Activated CD4-positive, alpha-beta T cell treated with anti-CD3 and anti-CD28 coated beads, Interleukin-2, amount 10 ng/mL, durations not matched to agents 7 days and 5 days (primary cell): Measurements from ENCODE around the gene CHD1L. TPM values are rescaled to one million over a fixed set of nuclear protein-coding genes. Genes with fewer than 3 reads are reported as not detected.
A peak's percentile ranks its signal among the peaks of the same experiment; 100 is the strongest.

Source experiments
- CTCF ChIA-PET: fragments of 350-600 bp; sonication (Branson Sonifier 250); formaldehyde crosslinking; loops from one replicate; lab custom pipeline; 2021; ENCODE audit warnings: antibody characterized with exemption; lab: Charles Lee
- POLR2A ChIA-PET: fragments of 350-600 bp; sonication (Branson Sonifier 250); formaldehyde crosslinking; loops from one replicate; lab custom pipeline; 2021; ENCODE audit warnings: antibody characterized with exemption; lab: Charles Lee
- DNase-seq: peaks from one replicate; pipeline ENCODE4 v3.0.0-alpha.2; 2020
- H3K27ac Mint-ChIP-seq: one replicate; pipeline ENCODE4 v1.8.0; 2021; ENCODE audit warnings: mild to moderate bottlenecking, moderate library complexity, mixed read lengths
- H3K27me3 Mint-ChIP-seq: one replicate; pipeline ENCODE4 v1.8.0; 2021; ENCODE audit warnings: mixed read lengths
- H3K36me3 Mint-ChIP-seq: one replicate; pipeline ENCODE4 v1.8.0; 2021; ENCODE audit warnings: low read depth, mixed read lengths
- H3K4me1 Mint-ChIP-seq: one replicate; pipeline ENCODE4 v1.8.0; 2021; ENCODE audit warnings: mixed read lengths
- H3K4me3 Mint-ChIP-seq: one replicate; pipeline ENCODE4 v1.8.0; 2021; ENCODE audit warnings: mild to moderate bottlenecking, moderate library complexity, mixed read lengths
- H3K9me3 Mint-ChIP-seq: one replicate; pipeline ENCODE4 v1.8.0; 2021; ENCODE audit warnings: mixed read lengths
- total RNA-seq, 2 experiments: library from RNA; stranded (reverse); gene quantifications; one replicate each; pipeline ENCODE4 v1.2.3, GENCODE V29; 2021

Gene CHD1L
- total RNA-seq, 2 experiments from 2014 or later, result 50.0 to 55.9 TPM

GRCh38 chr1:147247656-147248238 is 5.3 kb downstream of the CHD1L start:
- Mint-ChIP-seq H3K4me3 (no peak overlapping the region), H3K27me3 (no peaks in the 10 kb centered on the region), H3K9me3 (no peaks in the 10 kb centered on the region), H3K27ac (no peak overlapping the region), H3K4me1 (peaks cover 53% of the 10 kb centered on the region), H3K36me3 (peaks cover 21% of the 10 kb centered on the region)
- CTCF ChIA-PET, result no interaction called here
- no peak for DNase-seq
- POLR2A ChIA-PET, result no interaction called here

GRCh38 chr1:147252540-147252939 is 10.1 kb downstream of the CHD1L start:
- CTCF ChIA-PET, result interaction anchor here (0.9 to 3.3 kb wide), 2 partner anchors 10 to 22 kb away, joined by 3 to 24 read pairs; partner anchors contain the start of gene CHD1L
- peaks cover 26% of the 10 kb centered on the region for H3K36me3 Mint-ChIP-seq

GRCh38 chr1:147260956-147261355 is 18.5 kb downstream of the CHD1L start:
- H3K4me1 Mint-ChIP-seq, result no peaks in the 10 kb centered on the region
- H3K9me3 Mint-ChIP-seq, result no peaks in the 10 kb centered on the region
- CTCF ChIA-PET, result interaction anchor here (2.1 kb wide), 1 partner anchor 18 kb away, joined by 6 read pairs; the partner anchor contains the start of gene CHD1L
- H3K27ac Mint-ChIP-seq, result no peak overlapping the region
- POLR2A ChIA-PET, result no interaction called here
- H3K4me3 Mint-ChIP-seq, result no peak overlapping the region
- no peak for DNase-seq
- H3K36me3 Mint-ChIP-seq, result peaks cover 22% of the 10 kb centered on the region
- H3K27me3 Mint-ChIP-seq, result no peaks in the 10 kb centered on the region

More at GRCh38 chr1:147252540-147252939, 10.1 kb downstream of the CHD1L start:
- no peak overlapping the region for H3K4me3 Mint-ChIP-seq
- H3K9me3 Mint-ChIP-seq, result no peaks in the 10 kb centered on the region
- peaks cover 18% of the 10 kb centered on the region for H3K4me1 Mint-ChIP-seq
- no peak for DNase-seq
- POLR2A ChIA-PET, result no interaction called here
- H3K27me3 Mint-ChIP-seq, result no peaks in the 10 kb centered on the region
- H3K27ac Mint-ChIP-seq, result no peak overlapping the region

GRCh38 chr1:147264158-147264768 is 21.8 kb downstream of the CHD1L start:
- H3K27me3 Mint-ChIP-seq, result no peaks in the 10 kb centered on the region
- no peak overlapping the region for H3K4me3 Mint-ChIP-seq
- no peaks in the 10 kb centered on the region for H3K4me1 Mint-ChIP-seq
- H3K9me3 Mint-ChIP-seq, result no peaks in the 10 kb centered on the region
- H3K36me3 Mint-ChIP-seq, result peaks cover 40% of the 10 kb centered on the region
- no peak overlapping the region for H3K27ac Mint-ChIP-seq
- ChIA-PET POLR2A (no interaction called here), CTCF (no interaction called here)
- DNase-seq, result no peak

GRCh38 chr1:147266381-147266780 is 23.9 kb downstream of the CHD1L start:
- no peak for DNase-seq
- H3K9me3 Mint-ChIP-seq, result no peaks in the 10 kb centered on the region
- no peaks in the 10 kb centered on the region for H3K4me1 Mint-ChIP-seq
- H3K27ac Mint-ChIP-seq, result no peak overlapping the region
- H3K27me3 Mint-ChIP-seq, result no peaks in the 10 kb centered on the region
- ChIA-PET POLR2A (no interaction called here), CTCF (no interaction called here)
- no peak overlapping the region for H3K4me3 Mint-ChIP-seq
- H3K36me3 Mint-ChIP-seq, result peaks cover 42% of the 10 kb centered on the region

- no peak overlapping the region for H3K4me3 Mint-ChIP-seq
- no peaks in the 10 kb centered on the region for H3K9me3 Mint-ChIP-seq
- CTCF ChIA-PET, result no interaction called here
- POLR2A ChIA-PET, result no interaction called here
- H3K4me1 Mint-ChIP-seq, result no peaks in the 10 kb centered on the region
- peaks cover 43% of the 10 kb centered on the region for H3K36me3 Mint-ChIP-seq
- no peaks in the 10 kb centered on the region for H3K27me3 Mint-ChIP-seq
- no peak for DNase-seq
- no peak overlapping the region for H3K27ac Mint-ChIP-seq
Measured at GRCh38 chr1:147267711-147268110, 25.2 kb downstream of the CHD1L start.

GRCh38 chr1:147270721-147271120 is 28.2 kb downstream of the CHD1L start:
- POLR2A ChIA-PET, result no interaction called here
- Mint-ChIP-seq H3K4me1 (peaks cover 6% of the 10 kb centered on the region), H3K27ac (no peak overlapping the region), H3K27me3 (no peaks in the 10 kb centered on the region), H3K4me3 (no peak overlapping the region), H3K36me3 (peaks cover 53% of the 10 kb centered on the region), H3K9me3 (no peaks in the 10 kb centered on the region)
- CTCF ChIA-PET, result no interaction called here
- no peak for DNase-seq

- Mint-ChIP-seq H3K9me3 (no peaks in the 10 kb centered on the region), H3K36me3 (peaks cover 57% of the 10 kb centered on the region)
- CTCF ChIA-PET, result interaction anchor here (0.6 to 2.3 kb wide), 2 partner anchors 30 to 445 kb away, joined by 3 to 5 read pairs; partner anchors contain the start of gene CHD1L
Measured at GRCh38 chr1:147272042-147272441, 29.6 kb downstream of the CHD1L start.

GRCh38 chr1:147273409-147274336 is 31.2 kb downstream of the CHD1L start:
- ChIA-PET POLR2A (no interaction called here), CTCF (interaction anchor here (0.7 to 2.3 kb wide), 7 partner anchors 13 to 793 kb away, joined by 3 to 9 read pairs (median 3); partner anchors contain the start of gene CHD1L)
- H3K36me3 Mint-ChIP-seq, result peaks cover 57% of the 10 kb centered on the region

More at GRCh38 chr1:147272042-147272441, 29.6 kb downstream of the CHD1L start:
- POLR2A ChIA-PET, result no interaction called here
- Mint-ChIP-seq H3K4me3 (no peak overlapping the region), H3K27me3 (no peaks in the 10 kb centered on the region), H3K4me1 (peaks cover 6% of the 10 kb centered on the region), H3K27ac (no peak overlapping the region)
- DNase-seq, result no peak

GRCh38 chr1:147281950-147282349 is 39.5 kb downstream of the CHD1L start:
- no peak overlapping the region for H3K27ac Mint-ChIP-seq
- peaks cover 46% of the 10 kb centered on the region for H3K36me3 Mint-ChIP-seq
- ChIA-PET POLR2A (no interaction called here), CTCF (no interaction called here)
- H3K4me1 Mint-ChIP-seq, result no peaks in the 10 kb centered on the region
- no peaks in the 10 kb centered on the region for H3K9me3 Mint-ChIP-seq
- no peaks in the 10 kb centered on the region for H3K27me3 Mint-ChIP-seq
- no peak overlapping the region for H3K4me3 Mint-ChIP-seq
- no peak for DNase-seq

More at GRCh38 chr1:147273409-147274336, 31.2 kb downstream of the CHD1L start:
- Mint-ChIP-seq H3K4me3 (no peak overlapping the region), H3K4me1 (peaks cover 6% of the 10 kb centered on the region), H3K27me3 (no peaks in the 10 kb centered on the region), H3K27ac (no peak overlapping the region), H3K9me3 (no peaks in the 10 kb centered on the region)
- DNase-seq, result peak; percentile 61

- Mint-ChIP-seq H3K9me3 (no peaks in the 10 kb centered on the region), H3K27ac (no peak overlapping the region), H3K27me3 (no peaks in the 10 kb centered on the region), H3K4me1 (no peaks in the 10 kb centered on the region), H3K4me3 (no peak overlapping the region), H3K36me3 (peaks cover 48% of the 10 kb centered on the region)
- CTCF ChIA-PET, result no interaction called here
- POLR2A ChIA-PET, result no interaction called here
- DNase-seq, result no peak
Measured at GRCh38 chr1:147283011-147283410, 40.5 kb downstream of the CHD1L start.

- ChIA-PET CTCF (interaction anchor here (0.5 to 1.9 kb wide), 3 partner anchors 14 to 362 kb away, joined by 3 to 6 read pairs (median 3); no protein-coding TSS in a partner anchor), POLR2A (interaction anchor here (0.5 to 0.6 kb wide), 2 partner anchors 17 to 139 kb away, joined by 3 to 4 read pairs; no protein-coding TSS in a partner anchor)
- Mint-ChIP-seq H3K4me3 (no peak overlapping the region), H3K36me3 (peaks cover 81% of the 10 kb centered on the region), H3K27ac (no peak overlapping the region), H3K9me3 (no peaks in the 10 kb centered on the region), H3K4me1 (peaks cover 5% of the 10 kb centered on the region), H3K27me3 (no peaks in the 10 kb centered on the region)
- DNase-seq, result no peak
Measured at GRCh38 chr1:147287133-147287865, 44.8 kb downstream of the CHD1L start.
